K562 (cell line): ENCODE data around the gene CPT1B. TPM values are rescaled to one million over a fixed set of nuclear protein-coding genes. Genes with fewer than 3 reads are reported as not detected.
A peak's percentile ranks its signal among the peaks of the same experiment; 100 is the strongest.

Experiments used
- BCLAF1 ChIP-seq, 2 experiments: fragments of 450-650 bp in 1 of 2; IDR thresholded peaks; 2 replicates each; pipeline ENCODE4 v1.6.1; 2011 to 2017; ENCODE audit warnings: low read depth in 2 of 2, antibody characterized with exemption in 1 of 2, borderline replicate concordance in 1 of 2, low read length in 1 of 2, mild to moderate bottlenecking in 1 of 2, mixed read lengths in 1 of 2; ENCODE audit not compliant: control insufficient read depth in 1 of 2
- BMI1 ChIP-seq: fragments of 150-350 bp; IDR thresholded peaks from 2 replicates; pipeline ENCODE4 v1.6.1; 2014; ENCODE audit warnings: low read length
- BRD4 ChIP-seq: fragments of 200-600 bp; sonication (generic); IDR thresholded peaks from 2 replicates; pipeline ENCODE4 v1.6.1; 2017; ENCODE audit warnings: inconsistent platforms
- ETS2 ChIP-seq: IDR thresholded peaks from 2 replicates; pipeline ENCODE4 v1.6.1; 2016; ENCODE audit warnings: borderline replicate concordance, missing genetic modification characterization, mild to moderate bottlenecking, moderate library complexity, missing compliant biosample characterization; ENCODE audit not compliant: poor library complexity, severe bottlenecking
- FOXA1 ChIP-seq: fragments of 450-650 bp; IDR thresholded peaks from 2 replicates; pipeline ENCODE4 v1.6.1; 2016; ENCODE audit warnings: mild to moderate bottlenecking, borderline replicate concordance
- HSF4 ChIP-seq: fragments of 250-450 bp; sonication (Bioruptor Pico); IDR thresholded peaks from 2 replicates; pipeline ENCODE4 v2.1.2; 2022; ENCODE audit warnings: mild to moderate bottlenecking, moderate library complexity, borderline replicate concordance
- ILK ChIP-seq: fragments of 450-650 bp; IDR thresholded peaks from 2 replicates; pipeline ENCODE4 v1.6.1; 2016; ENCODE audit warnings: missing genetic modification characterization, low read depth, mild to moderate bottlenecking, missing compliant biosample characterization, moderate library complexity, borderline replicate concordance
- PHB ChIP-seq: fragments of 250-450 bp; sonication (Bioruptor Pico); IDR thresholded peaks from 2 replicates; pipeline ENCODE4 v1.5.0; 2021
- POLR2B ChIP-seq: fragments of 450-650 bp; IDR thresholded peaks from 2 replicates; pipeline ENCODE4 v1.6.1; 2018; ENCODE audit warnings: low read depth; ENCODE audit not compliant: partially characterized antibody
- PPARD ChIP-seq: fragments of 250-450 bp; sonication (Bioruptor Pico); IDR thresholded peaks from 2 replicates; pipeline ENCODE4 v1.8.0; 2022; ENCODE audit warnings: inconsistent platforms, mild to moderate bottlenecking, moderate library complexity
- PTBP1 ChIP-seq: fragments of 200-400 bp; formaldehyde crosslinking; IDR thresholded peaks from 2 replicates; pipeline ENCODE4 v1.6.1; 2017; ENCODE audit warnings: low read depth, low read length
- RAD51 ChIP-seq: fragments of 450-650 bp; IDR thresholded peaks from 2 replicates; pipeline ENCODE4 v1.7.1; 2016; ENCODE audit warnings: low read depth, mild to moderate bottlenecking, borderline replicate concordance
- RBM39 ChIP-seq: fragments of 200-400 bp; formaldehyde crosslinking; optimal IDR thresholded peaks from 2 replicates; pipeline ENCODE3; 2018; ENCODE audit warnings: low read depth, low read length
- RERE ChIP-seq: sonication (generic); formaldehyde crosslinking; IDR thresholded peaks from 2 replicates; pipeline ENCODE4 v1.8.0; 2023; ENCODE audit warnings: missing genetic modification reagents, mild to moderate bottlenecking, borderline replicate concordance
- RFX7 ChIP-seq: fragments of 250-450 bp; sonication (Bioruptor Pico); IDR thresholded peaks from 2 replicates; pipeline ENCODE4 v1.5.1; 2021; ENCODE audit warnings: mild to moderate bottlenecking
- SNRNP70 ChIP-seq: fragments of 200-400 bp; formaldehyde crosslinking; optimal IDR thresholded peaks from 2 replicates; pipeline ENCODE3; 2017; ENCODE audit warnings: low read depth, low read length
- SPI1 ChIP-seq: IDR thresholded peaks from 2 replicates; pipeline ENCODE4 v1.6.1; 2011; ENCODE audit warnings: low read depth, low read length, control low read depth, borderline replicate concordance
- XRCC4 ChIP-seq: IDR thresholded peaks from one replicate; pipeline ENCODE4 v1.6.1; 2011; ENCODE audit not compliant: insufficient read depth, insufficient read length; ENCODE audit errors: extremely low read depth
- ZEB2 ChIP-seq: fragments of 450-650 bp; IDR thresholded peaks from 2 replicates; pipeline ENCODE4 v1.6.1; 2016
- ZNF133 ChIP-seq: fragments of 250-450 bp; sonication (Bioruptor Pico); IDR thresholded peaks from 2 replicates; pipeline ENCODE4 v1.4.0; 2020; ENCODE audit warnings: mild to moderate bottlenecking
- ZNF3 ChIP-seq: fragments of 250-450 bp; sonication (Bioruptor Pico); IDR thresholded peaks from 2 replicates; pipeline ENCODE4 v1.5.0; 2021; ENCODE audit warnings: mild to moderate bottlenecking, moderate library complexity
- polyA plus RNA-seq, 8 experiments: library from polyadenylated mRNA; depleted of rRNA in 4 of 8; stranded (reverse) in 5 of 8; unstranded in 3 of 8; fragments of >200 nt; fragmentation: Nextera tagmentation in 2 of 8; fragmentation: Illumina TruSeq in 1 of 8; extraction: Ambion mirVana in 2 of 8; extraction: Trizol in 1 of 8; gene quantifications; 2 replicates each; pipeline versions ENCODE4 v1.2.1 to v1.2.3, GENCODE V29; 2011 to 2014; ENCODE audit warnings: inconsistent platforms in 1 of 8, missing spikeins in 1 of 8
- total RNA-seq, 7 experiments: library from RNA; depleted of rRNA in 6 of 7; stranded (reverse); fragments of >200 nt in 6 of 7; fragmentation: Illumina TruSeq in 2 of 7; extraction: Trizol in 2 of 7; gene quantifications; 2 replicates each; pipeline versions ENCODE4 v1.2.1 to v1.2.3, GENCODE V29; 2011 to 2021; ENCODE audit warnings: low replicate concordance in 1 of 7

Gene CPT1B
- total and polyA plus RNA-seq, 9 of the 15 experiments (the other 6 are each of a cell fraction or from before 2014, with no cell fraction given): 0.35 to 6.1 (median 2.6) TPM

- TF ChIP-seq ZNF133 (CRISPR knock-in tag): no peak
- no peak for TF ChIP-seq PTBP1
- no peak for TF ChIP-seq XRCC4
- TF ChIP-seq SPI1: no peak
- TF ChIP-seq BMI1: no peak
- TF ChIP-seq ZEB2: no peak
- no peak for TF ChIP-seq BCLAF1 (IDR thresholded peaks at IDR 0.05; ENCODE audit: borderline replicate concordance in 1 of 2, control insufficient read depth in 1 of 2, low read depth in 2 of 2, low read length in 1 of 2)
- TF ChIP-seq RBM39: no peak
- no peak for TF ChIP-seq PHB (CRISPR knock-in tag)
- no peak for TF ChIP-seq ETS2 (tag)
- TF ChIP-seq HSF4 (CRISPR knock-in tag): no peak
- TF ChIP-seq FOXA1: no peak
- TF ChIP-seq BRD4: no peak
- TF ChIP-seq RERE (CRISPR knock-in tag): no peak
- no peak for TF ChIP-seq RFX7 (CRISPR knock-in tag)
- no peak for TF ChIP-seq RAD51
- peak; percentile 57 for TF ChIP-seq POLR2B
- no peak for TF ChIP-seq PPARD (CRISPR knock-in tag)
- no peak for TF ChIP-seq ZNF3 (CRISPR knock-in tag)
- no peak for TF ChIP-seq ILK (tag)
- TF ChIP-seq SNRNP70: no peak
These were observed 4.5 kb upstream of the CPT1B start, which contains the start of gene CHKB (continued) for GRCh38 chr22:50582493-50583293.
